ENCODE results near the gene F8. TPM values are rescaled to one million over a fixed set of nuclear protein-coding genes. Genes with fewer than 3 reads are reported as not detected.

The F8 gene
- total RNA-seq, 2 donors from 2014 or later, result 13.2 to 39.1 TPM

GRCh38 chrX:154805696-154806091 is 216.8 kb downstream of the F8 start:
- TF ChIP-seq POLR2A (IDR thresholded peaks at IDR 0.05) (no peak), CTCF (IDR thresholded peaks at IDR 0.05) (no peak), POLR2AphosphoS5 (IDR thresholded peaks at IDR 0.05) (no peak)
- intact Hi-C loops (cut with DNase I), result no loop called here
- peak overlapping the region; percentile 47 to 52 for H3K4me3 ChIP-seq
- no peak for DNase-seq (ENCODE audit: low spot score)
- WGBS, result 5% methylated on average over 7 of the region's 13 CpGs
- H3K27me3 ChIP-seq (replicated peaks; ENCODE audit: insufficient read depth), result no peaks in the 10 kb centered on the region
- H3K36me3 ChIP-seq, result no peaks in the 10 kb centered on the region
- H3K4me1 ChIP-seq (replicated peaks), result no peaks in the 10 kb centered on the region
- peak overlapping the region; percentile 46 to 67 for H3K27ac ChIP-seq
- H3K9me3 ChIP-seq, result no peaks in the 10 kb centered on the region

- H3K9me3 ChIP-seq, result no peaks in the 10 kb centered on the region
- peak within 1 kb of the TSS; percentile 47 to 52 for H3K4me3 ChIP-seq
- peak within 1 kb of the TSS; percentile 46 to 67 for H3K27ac ChIP-seq
- H3K36me3 ChIP-seq, result no peaks in the 10 kb centered on the region
- DNase-seq (ENCODE audit: low spot score), result peak; percentile 56
- no peak for TF ChIP-seq CTCF (IDR thresholded peaks at IDR 0.05)
- TF ChIP-seq POLR2AphosphoS5 (IDR thresholded peaks at IDR 0.05), result peak; percentile 33
- TF ChIP-seq POLR2A (IDR thresholded peaks at IDR 0.05), result peak; percentile 36
- H3K27me3 ChIP-seq (replicated peaks; ENCODE audit: insufficient read depth), result no peaks in the 10 kb centered on the region
- intact Hi-C loops (cut with DNase I), result no loop called here
- H3K4me1 ChIP-seq (replicated peaks), result no peaks in the 10 kb centered on the region
- 1% methylated on average over 17 of the region's 65 CpGs for WGBS
Observed at GRCh38 chrX:154804957-154805695, 217.4 kb downstream of the F8 start, which contains the start of gene MPP1. Gene MPP1 (minus strand): TSS chrX:154805485. CDS start chrX:154805373, 112 bp downstream.

- TF ChIP-seq POLR2A (IDR thresholded peaks at IDR 0.05), result no peak
- no peak for TF ChIP-seq CTCF (IDR thresholded peaks at IDR 0.05)
- TF ChIP-seq POLR2AphosphoS5 (IDR thresholded peaks at IDR 0.05), result no peak
- no peaks in the 10 kb centered on the region for H3K9me3 ChIP-seq
- no peak for DNase-seq (ENCODE audit: low spot score)
- no peaks in the 10 kb centered on the region for H3K27me3 ChIP-seq (replicated peaks; ENCODE audit: insufficient read depth)
- WGBS, result 20% methylated on average over 7 of the region's 7 CpGs
- intact Hi-C loops (cut with DNase I), result no loop called here
- H3K4me3 ChIP-seq, result peak overlapping the region; percentile 47 to 52
- no peaks in the 10 kb centered on the region for H3K36me3 ChIP-seq
- H3K27ac ChIP-seq, result peak overlapping the region; percentile 30 to 41
- H3K4me1 ChIP-seq (replicated peaks), result peaks cover 4% of the 10 kb centered on the region
Observed at GRCh38 chrX:154804261-154804956, 218.1 kb downstream of the F8 start.

DNA sequence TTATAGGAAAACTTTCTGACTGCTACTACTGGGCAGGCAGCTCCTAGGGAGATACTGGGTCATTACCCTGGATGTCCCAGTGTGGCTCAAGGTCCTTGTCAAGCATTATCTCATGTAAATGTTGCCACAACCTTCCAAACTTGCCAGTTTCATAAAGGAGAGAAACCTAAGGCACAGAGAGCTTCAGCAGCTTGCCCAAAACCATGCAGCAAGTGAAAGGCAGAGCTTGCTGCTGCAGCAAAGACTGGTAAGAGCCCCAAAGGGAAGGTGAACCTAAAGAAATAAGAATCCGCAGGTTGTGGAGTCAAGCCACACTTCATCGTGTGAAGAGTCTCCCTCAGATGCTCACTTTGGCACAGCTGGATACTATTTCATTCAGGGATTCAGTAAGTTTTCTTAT is 219.6 kb downstream of the F8 start:
- H3K9me3 ChIP-seq, result no peaks in the 10 kb centered on the region
- H3K27ac ChIP-seq, result no peak overlapping the region
- no peaks in the 10 kb centered on the region for H3K36me3 ChIP-seq
- no peak for DNase-seq (ENCODE audit: low spot score)
- H3K4me3 ChIP-seq, result no peak overlapping the region
- TF ChIP-seq CTCF (IDR thresholded peaks at IDR 0.05) (no peak), POLR2AphosphoS5 (IDR thresholded peaks at IDR 0.05) (no peak), POLR2A (IDR thresholded peaks at IDR 0.05) (no peak)
- intact Hi-C loops (cut with DNase I), result no loop called here
- peaks cover 4% of the 10 kb centered on the region for H3K4me1 ChIP-seq (replicated peaks)
- WGBS, result 84% methylated on average over 2 of the region's 2 CpGs
- no peaks in the 10 kb centered on the region for H3K27me3 ChIP-seq (replicated peaks; ENCODE audit: insufficient read depth)
